GM19463 (cell line): ENCODE measurements around the gene TMEM240.

Source experiments
- ATAC-seq: cut with Tn5 transposase; IDR thresholded peaks from one replicate; pipeline ENCODE4 v1.9.1; 2021; ENCODE audit warnings: mild to moderate bottlenecking, moderate library complexity; ENCODE audit not compliant: unreplicated experiment

TMEM240 gene

DNA sequence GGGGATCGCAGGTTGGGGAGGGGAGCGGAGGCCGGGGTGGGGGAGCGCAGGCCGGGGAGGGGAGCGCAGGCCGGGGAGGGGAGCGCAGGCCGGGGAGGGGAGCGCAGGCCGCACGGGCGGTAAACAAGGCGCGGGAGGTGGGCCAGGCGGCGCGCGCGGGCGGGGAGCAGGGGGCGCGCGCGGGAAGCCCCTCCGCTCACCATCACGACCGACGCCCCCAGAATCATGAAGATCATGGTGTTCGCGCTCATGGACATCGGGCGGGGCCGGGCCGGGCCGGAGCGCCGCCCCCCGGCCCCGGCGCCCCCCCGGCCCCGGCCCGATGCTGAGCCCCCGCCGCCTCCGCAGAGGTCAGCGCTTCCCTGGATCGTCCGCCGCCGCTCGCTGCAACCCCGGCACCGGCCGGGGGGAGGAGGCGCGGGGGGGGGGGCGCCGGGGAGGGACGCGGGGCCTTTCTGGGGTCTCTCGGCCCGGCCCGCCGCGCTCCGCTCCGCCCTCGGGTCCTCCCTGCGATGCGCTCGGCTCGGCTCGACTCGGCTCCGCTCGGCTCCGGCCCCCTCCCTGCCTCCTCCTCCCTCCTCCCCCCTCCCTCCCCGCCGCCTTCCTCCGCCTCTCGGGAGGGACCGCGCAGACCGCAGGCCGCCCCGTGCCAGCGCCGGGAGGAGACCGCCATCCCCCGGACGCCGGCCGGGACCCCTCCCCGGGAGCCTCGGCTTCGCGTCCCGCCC lies at the start of gene TMEM240:
TSS of gene TMEM240 (minus strand) at position 535 of the 728 bp plus-strand sequence. CDS start at position 257, 278 bp downstream.
- ATAC-seq = no peak

DNA sequence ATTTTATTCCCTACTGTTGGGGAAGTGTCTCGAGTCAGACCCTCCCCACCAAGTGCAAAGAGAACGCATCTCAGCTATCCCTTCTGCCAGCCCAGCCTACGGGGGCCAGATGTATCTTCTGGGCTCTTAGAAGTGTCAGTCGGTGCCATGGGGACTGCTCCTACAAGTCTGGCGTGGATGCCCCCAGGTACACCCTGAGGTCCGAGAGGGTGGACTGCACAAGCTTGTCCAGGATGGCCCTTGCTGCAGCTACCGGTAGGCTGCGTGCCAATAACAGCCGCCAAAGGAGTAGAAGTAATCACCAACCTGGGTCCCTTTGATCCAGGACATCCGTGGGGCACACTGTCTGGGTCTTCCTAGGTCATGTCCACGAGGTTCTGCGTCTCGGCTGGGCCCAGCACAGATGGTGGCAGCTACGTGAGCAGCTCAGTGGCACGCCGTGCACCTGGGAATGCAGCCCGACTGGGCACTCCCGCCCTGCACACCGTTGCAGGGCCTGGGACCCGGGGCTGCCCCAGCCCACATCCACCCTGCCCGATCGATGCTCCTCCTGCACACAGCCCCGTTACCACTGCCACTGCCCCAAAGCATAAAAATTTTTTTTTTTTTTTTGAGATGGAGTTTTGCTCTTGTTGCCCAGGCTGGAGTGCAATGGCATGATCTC lies 43.1 kb upstream of the TMEM240 start:
- ATAC-seq = no peak

DNA sequence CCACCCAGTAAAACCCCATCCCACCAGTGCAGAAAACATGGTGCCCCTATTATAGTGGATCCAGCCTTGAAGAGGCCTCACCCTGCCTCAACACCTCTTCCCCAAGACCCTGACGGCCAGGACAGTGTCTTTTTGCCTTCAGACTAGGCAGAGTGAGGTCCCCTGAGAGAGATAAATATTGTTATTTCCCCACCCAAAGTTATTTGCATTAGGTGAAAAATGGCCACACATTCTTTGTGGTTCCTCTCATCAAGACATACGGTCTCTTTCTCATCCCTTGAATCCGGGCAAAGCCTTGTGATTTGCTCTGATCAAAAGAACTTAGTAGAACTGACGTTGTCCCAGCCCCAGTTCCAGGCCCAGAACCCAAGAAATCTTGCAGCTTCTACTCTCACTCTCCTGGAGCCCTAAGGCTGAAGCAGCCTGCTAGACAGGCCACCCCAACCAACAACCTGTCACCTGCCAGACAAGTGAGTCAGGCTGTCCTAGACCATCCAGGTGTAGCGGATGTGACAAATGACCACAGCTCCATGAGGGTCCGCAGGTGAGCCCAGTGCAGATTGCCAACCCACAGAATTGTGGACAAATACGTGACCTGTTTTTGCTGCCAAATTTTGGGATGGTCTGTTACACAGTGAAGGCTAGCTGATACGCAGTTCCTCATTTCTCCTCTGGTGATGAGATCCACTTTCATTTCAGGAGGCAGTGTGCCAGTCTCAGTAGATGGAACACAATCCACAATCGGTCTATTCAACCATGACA lies 42.3 kb upstream of the TMEM240 start:
- ATAC-seq = no peak

DNA sequence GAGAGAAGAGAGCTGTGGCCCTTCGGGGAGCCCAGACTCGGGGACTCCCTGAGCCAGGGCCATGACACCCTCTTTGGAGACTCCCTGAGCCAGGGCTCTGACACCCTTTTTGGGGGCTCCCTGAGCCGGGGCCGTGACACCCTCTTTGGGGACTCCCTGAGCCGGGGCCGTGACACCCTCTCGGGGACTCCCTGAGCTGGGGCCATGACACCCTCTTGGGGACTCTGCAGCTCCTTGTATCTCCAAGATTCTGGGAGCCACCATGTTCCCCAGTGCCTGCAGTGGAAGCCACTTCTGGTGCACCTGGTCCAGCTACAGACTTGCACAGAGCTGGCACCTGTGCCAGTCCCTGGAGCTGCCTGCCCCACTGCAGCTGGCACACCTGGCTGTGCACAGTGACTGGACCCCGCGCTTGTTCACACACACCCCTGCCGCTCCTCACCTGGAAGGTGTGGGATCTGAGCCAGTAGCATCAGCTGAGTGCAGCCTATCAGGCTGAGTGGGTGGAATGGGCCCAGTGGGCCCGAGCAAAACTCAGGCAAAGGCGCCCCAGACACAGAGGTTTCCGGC lies 38.0 kb upstream of the TMEM240 start:
- ATAC-seq = no peak

DNA sequence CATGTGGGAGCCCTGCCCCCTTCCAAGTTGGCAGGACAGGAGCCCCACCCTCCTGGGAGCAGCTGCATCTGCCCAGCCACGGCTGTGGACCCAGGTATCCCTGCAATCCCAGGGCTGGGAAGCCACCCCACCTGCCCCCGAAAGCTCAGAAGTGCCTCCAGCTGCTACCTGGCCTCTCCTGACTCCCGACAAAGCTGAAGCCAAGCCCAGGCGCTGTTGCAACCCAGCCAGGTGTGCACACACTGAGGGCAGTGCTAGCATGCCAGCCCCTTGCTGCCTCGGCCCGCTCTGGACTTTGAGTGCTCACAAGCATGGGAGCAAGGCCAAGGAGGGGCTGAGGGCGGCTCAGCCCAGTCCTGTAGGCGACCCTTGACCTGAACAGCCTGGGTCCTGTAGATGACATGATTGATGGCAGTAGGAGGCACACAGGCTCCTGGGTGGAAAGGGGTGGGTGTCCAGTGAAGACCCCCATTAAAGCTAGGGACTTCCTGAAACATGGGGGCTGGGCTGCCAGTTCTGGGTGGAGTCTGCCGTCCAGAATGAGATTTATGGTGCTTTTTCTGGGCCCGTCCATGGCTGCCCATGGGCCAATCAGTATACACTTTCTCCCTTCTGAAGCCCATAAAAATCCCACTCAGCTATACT lies 37.1 kb upstream of the TMEM240 start:
- ATAC-seq = no peak

DNA sequence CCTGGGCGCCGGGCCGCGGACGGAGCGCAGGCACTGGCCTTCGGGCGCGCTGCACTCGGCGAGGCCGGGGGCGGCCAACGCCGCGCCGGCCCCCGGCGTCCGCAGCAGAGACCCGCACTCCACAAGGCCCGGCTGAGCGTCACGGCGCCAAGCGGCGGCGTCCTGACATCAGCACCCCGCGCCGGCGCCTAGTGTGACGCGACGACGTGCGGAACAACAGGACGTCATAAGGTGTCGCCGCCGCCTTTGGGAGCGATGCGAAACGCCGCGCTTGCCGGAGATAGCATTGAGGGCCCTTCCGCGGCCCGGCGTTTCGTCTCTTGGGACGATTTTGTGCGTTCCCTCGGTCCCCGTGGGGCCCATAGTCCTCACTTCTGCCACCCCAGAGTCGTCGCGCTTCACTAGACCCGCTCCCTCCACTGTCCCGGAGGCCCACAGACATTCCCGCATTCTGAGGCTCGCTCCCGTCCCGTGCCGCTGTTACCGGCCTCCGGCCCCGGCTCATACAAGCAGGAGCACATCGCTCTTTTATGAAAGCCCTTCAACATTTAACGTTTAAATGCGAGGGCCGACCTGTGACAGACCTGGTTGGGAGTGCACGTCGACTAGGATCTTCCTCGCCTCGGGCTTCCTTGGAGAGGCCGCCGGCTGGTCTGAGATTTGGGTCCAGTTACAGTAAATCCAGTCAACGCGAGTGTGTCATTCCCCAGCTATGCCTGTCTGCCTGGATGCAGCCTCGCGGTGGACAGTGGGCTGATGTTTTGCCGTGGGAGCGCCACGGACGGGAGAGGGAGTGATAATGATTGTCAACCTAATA lies 34.5 kb upstream of the TMEM240 start, which contains the start of gene SSU72:
TSS of gene SSU72 (minus strand) at position 143 of the 817 bp plus-strand sequence. CDS start 306 bp downstream, outside the sequence.
- peak; percentile 85 for ATAC-seq

DNA sequence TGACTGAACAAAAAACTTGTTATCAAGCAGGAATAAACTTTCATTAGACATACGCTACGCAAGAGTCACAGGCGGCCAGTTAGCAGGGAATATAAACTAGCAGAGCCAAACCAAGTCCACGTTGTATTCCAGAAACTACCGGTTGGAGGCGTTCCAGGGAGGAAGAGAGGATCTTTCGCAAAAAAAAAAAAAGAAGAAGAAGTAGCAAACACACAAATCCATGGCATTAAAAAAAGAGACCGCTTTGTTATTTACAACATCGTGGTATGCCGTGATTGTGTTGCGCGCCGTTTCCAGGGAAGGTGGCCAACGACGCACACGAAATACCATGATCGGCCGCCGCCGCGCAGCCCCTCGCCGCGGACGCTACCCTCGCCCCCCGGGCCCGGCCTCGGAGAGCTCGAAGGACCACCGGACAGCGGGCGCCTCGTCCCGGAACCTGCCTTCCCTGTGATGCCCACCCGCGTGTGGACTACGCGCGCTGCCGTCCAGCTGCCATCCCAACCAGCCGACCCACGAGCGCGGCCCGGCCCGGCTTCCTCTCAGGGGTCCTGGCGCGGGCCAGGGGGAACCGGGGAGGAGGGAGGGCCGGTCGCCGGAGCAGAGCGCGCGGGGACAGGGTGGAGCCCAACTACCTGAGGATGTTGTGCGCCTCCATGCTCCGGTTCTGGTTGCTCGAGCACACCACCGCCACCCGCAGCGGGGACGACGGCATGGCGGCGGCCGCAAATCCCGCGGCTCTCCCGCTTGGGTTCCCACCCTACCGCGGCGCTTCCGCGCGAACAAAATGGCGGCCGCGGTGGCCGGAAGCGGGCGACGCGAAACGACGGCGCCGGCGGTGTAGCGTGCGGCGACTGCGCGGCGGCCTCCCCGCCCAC lies 33.7 kb upstream of the TMEM240 start:
- peak; percentile 73 for ATAC-seq

DNA sequence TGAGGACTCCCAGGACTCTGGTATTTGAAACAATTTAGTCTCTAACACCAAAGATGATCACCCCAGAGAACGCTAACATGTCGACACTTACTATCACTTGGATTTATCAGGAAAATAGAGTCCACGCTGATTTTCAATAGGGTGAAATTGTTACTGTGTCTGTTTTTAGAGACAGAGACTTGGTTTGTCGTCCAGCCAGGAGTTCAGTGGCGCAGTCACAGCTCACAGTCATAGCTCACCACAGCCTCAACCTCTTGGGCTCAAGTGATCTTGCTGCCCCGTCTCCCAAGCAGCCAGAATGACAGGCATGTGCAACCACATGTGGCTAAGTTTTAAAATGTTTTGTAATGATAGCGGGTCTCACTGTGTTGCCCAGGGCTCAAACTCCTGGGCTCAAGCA lies 28.9 kb upstream of the TMEM240 start:
- ATAC-seq = no peak

DNA sequence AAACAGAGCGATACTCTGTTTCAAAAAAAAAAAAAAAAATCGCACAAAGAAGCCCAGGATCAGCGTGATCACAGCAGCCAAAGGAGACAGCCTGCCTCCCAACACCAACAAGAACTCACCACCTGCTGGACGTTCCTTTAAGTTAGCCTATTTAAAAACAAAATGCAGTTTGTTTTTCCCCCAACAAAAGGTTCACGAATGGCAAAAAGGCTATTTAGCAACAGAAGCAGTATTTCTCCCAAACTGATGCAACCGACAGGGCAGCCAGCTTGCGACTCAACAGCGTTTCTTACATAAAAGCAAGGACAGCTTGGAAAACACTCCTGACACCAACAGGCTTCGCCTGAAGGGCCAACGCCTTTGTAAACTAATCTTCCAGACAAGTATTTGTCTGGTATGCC lies 27.5 kb upstream of the TMEM240 start:
- ATAC-seq = no peak

DNA sequence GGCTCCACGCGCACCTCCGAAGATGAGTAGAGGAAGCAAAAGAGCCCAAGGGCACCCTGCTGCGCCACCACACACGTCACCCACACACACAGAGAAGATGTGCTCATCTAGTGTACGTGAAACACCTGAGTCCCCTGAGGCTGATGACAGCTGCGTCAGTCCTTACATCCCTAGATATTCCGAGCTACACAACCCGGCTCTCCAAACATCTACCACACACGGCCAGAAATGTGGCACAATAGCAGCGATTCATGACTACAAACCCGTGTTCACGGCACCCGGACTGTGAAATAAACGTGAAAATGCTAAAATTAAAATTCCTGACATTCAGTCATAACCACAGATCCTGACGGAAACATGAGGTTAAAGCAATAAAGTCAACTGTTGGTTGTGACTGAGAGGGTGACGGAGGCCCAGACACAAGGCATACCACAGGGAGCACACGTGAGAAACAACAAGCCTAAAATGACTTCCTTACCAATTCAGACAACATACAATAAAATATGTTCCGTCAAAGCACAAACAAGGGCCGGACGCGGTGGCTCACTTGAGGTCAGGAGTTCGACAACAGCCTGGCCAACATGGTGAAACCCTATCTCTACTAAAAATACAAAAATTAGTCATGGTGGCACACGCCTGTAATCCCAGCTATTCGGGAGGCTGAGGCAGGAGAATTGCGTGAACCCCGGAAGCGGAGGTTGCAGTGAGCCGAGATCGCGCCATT lies 26.9 kb upstream of the TMEM240 start:
- no peak for ATAC-seq

DNA sequence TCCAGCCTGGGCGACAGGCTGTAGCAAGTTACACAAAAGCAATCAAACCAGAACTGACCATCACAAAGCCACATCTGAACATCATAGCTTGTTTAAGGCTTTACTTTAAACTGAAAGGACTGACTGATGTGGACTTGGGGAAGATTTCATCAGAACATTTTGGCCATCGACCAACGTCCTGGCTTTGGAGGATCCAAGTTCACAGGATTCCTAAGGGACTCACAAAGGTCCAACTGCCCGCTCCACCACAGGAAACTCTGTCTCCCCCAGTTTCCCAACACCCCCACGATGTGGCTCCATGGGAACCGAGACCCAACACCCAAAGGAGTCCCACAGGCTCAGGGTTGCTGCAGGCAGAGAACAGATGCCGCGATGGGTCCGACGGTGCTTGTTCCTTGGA lies 24.9 kb upstream of the TMEM240 start:
- no peak for ATAC-seq

DNA sequence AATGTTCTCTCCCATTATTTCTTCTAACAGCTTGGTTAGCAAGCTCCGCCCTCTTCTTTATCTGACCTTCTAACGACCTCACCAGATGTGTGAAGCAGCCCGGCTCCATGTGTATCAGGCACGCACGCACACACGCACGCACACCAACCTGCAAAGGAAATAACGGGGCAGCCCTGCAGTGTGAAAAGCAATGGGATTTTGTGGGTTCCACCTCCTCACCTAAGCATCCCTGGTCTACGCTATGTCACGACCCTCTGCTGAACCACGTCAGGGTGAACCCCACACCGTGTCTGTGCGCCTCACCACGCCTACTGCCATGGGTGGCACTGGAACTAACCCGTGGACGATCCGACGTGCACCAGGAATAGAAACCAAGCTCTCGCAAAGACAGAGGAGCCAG lies 23.8 kb upstream of the TMEM240 start:
- ATAC-seq = no peak

DNA sequence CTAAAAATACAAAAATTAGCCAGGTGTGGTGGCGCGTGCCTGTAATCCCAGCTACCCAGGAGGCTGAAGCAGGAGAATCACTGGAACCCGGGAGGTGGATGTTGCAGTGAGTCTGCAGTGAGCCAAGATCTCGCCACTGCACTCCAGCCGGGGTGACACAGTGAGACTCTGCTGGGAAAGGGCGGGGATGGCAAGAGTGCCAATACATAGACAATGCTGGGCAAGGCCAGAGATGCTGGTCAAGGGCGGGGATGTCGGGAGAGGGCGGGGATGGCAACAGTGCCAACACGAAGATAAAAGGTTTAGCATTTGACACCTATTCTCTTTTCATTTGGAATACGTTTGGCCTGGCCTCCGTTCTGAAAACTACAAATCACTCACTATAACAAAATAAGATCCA lies 23.3 kb upstream of the TMEM240 start:
- no peak for ATAC-seq

DNA sequence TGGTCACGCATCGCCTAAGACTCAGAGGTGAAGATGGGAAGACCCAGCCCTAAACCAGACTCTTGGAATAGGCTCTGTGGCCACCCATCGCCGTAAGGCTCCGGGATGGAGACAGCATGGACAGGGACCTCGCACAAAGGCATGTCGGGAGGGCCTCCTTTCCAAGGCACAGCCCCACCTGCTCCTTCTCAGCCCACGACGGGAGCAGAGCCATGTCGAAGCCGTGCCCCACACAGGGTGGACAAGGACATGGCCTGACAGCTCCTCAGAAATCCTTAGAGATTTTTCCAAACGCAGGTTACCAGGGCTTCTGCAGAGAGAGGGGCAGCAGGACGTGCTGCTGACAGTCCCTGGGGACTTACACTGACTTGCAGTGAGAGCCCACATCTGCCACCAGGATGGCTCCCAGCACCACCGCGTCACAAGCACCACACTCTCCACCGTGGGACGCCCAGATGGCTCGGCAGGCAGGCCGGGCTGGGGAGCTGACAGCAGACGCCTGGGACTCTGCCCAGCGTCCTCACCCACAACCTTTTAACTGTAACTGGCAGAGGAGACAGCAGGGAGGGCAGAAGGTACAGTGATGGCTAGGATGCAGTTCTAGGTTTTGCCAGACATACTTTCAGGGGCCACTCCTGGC lies 22.3 kb upstream of the TMEM240 start:
- no peak for ATAC-seq

DNA sequence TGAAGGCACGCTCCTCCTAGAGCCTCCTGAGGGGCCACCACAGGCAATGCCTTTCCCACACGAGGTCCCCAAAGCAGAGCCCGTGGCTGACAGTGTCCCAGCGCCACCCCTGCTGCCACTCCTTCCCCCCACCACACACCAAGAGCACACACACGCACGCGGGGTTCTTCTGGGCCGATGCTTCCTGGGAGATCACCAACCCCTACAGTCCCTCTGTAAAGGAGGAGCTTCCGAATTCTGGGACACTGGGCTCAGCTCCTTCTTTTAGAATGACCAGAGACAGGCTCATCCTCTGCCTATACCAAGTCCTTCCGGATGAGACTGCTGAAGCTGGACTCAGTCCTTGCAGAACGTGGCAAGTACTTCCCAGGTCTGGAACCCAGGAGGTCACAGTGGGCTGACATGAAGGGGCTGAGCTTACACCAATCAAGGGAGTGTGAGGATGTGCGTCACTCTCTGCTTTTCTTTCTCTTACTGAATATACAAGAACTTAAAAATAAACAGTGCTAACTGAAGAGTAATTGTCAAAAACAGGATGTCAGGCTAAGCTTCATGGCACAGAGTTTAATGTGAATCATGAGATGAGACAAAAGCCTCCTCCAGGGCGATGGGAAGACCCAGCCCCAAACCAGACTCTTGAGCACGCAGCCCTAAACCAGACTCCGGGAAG lies 21.5 kb upstream of the TMEM240 start:
- no peak for ATAC-seq

DNA sequence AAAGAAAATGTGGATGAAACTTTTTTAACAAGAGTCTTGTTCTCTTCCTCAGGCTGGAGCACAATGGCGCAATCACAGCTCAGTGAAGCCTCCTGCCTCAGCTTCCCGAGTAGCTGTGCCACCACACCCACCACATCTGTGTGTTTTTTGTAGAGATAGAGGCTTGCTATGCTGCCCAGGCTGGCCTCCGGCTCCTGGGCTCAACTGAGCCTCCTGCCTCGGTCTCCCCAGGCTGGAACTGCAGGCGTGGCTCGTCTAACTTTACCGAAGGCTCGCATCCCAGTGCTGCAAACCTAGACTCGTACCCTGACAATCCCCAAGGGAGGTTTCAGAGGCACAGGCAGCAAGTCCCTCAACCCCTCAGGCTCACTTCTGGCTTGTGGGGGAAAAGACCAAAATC lies 19.8 kb upstream of the TMEM240 start:
- ATAC-seq = no peak

DNA sequence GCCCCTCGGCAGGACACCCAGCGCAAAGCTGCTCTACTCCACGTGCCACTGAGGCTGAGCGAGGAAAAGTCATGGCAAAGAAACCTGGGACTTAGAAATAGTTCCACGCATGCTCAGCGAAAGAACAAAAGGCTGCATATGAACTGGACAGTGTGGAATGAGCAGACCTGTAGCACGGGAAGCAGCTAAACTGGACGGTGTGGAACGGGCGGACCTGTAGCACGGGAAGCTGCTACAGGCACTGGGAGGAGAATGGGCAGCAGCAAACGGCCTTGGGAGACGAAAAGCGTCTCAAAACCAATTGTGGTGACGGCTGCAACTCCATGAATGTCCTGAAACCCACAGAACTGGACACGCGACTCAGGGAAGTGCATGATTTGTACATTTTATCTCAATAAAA lies 18.6 kb upstream of the TMEM240 start:
- no peak for ATAC-seq
